ENCODE data around the gene SLC43A1.

SLC43A1 gene

DNA sequence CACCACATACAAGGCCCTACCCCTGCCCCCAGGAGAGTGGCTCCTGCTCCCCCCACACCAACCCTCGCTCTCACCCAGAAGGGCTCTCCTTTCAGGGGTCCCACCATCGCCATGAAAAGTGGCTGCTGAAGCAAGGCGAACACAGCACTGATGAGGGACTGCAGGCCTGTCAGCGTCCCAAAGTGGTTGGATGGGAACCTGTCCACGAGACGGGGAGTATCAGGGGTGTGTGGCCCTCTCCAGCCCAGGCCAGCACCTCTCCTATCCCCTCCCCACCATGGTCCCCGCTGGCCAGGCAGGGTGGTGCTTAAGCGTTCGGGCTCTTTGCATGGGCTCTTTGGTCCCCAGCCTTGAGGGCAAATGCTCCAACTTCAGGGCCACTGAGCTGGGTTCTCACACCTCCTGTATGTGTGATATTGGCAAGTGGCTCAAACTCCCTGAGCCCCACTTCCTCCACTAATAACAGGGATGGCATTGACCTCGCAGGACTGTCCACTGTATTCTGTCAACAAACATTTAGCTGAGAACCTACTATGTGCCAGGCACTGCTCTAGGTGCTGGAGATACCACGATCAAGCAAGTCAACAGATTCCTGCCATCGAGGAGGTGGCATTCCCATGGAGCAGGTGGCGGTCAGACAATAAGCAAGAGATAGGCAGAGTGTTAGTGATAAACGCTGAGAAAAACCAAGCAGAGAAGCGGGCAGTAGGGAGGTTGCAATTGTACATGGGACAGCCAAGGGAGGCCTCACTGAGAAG lies 28.3 kb downstream of the SLC43A1 start:
- no peak overlapping the region for H3K9ac ChIP-seq
- TF ChIP-seq, protein P1, sequence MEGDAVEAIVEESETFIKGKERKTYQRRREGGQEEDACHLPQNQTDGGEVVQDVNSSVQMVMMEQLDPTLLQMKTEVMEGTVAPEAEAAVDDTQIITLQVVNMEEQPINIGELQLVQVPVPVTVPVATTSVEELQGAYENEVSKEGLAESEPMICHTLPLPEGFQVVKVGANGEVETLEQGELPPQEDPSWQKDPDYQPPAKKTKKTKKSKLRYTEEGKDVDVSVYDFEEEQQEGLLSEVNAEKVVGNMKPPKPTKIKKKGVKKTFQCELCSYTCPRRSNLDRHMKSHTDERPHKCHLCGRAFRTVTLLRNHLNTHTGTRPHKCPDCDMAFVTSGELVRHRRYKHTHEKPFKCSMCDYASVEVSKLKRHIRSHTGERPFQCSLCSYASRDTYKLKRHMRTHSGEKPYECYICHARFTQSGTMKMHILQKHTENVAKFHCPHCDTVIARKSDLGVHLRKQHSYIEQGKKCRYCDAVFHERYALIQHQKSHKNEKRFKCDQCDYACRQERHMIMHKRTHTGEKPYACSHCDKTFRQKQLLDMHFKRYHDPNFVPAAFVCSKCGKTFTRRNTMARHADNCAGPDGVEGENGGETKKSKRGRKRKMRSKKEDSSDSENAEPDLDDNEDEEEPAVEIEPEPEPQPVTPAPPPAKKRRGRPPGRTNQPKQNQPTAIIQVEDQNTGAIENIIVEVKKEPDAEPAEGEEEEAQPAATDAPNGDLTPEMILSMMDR (conservative IDR thresholded peaks at IDR 0.05; ENCODE audit: low read depth, low read length), result no peak

DNA sequence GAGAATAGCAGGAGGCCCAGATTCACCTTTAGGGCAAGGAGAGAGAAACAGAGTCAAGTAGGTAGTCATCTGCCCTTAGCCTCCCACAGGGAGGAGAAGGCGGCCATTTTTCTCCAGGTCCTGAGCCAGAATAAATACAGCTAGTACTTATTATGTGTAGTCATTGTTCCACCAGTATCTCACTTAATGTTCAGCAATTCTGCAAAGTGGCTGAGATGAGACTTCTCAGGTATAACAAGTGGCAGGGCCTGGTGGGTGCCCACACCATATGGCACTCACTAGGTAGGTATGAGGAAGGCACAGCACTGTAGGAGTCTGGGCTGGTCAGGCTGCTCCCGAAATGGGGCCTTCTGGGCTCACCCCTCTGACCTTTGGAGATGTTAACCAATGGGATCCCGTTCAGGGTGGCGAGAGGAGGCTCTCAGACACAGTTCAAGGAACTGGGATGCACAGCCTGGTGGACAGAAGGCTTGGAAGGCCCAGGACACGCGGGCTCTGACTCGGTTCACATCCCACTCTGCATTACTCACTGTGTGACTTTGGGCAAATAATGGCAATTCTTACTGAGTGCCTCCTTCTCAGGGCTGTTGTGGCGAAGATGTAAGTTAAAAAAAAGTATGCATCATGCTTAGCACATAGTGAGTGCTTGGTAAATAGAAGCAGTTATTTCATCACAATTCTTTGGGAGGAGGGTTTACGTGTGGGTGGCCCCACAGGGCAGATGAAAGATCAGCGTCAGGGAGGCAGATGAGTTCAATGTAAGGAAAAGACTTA lies 30.1 kb downstream of the SLC43A1 start:
- no peak overlapping the region for H3K4me3 ChIP-seq (IDR thresholded peaks at IDR 0.05; ENCODE audit: insufficient read depth, low read depth, low read length)
- no peak overlapping the region for H3K4me2 ChIP-seq
- H3K79me2 ChIP-seq (ENCODE audit: insufficient read depth, low read depth), result no peaks in the 10 kb centered on the region
- peaks cover 6% of the 10 kb centered on the region for H3K4me1 ChIP-seq (ENCODE audit: low read depth, poor library complexity, severe bottlenecking)
- H3K27me3 ChIP-seq (ENCODE audit: insufficient read depth, low read depth), result no peaks in the 10 kb centered on the region
- no peak overlapping the region for H3K27ac ChIP-seq
- no peak overlapping the region for H2AFZ ChIP-seq (ENCODE audit: low read depth)
- TF ChIP-seq, protein P1 (conservative IDR thresholded peaks at IDR 0.05; ENCODE audit: low read depth, low read length), result no peak
- H3K36me3 ChIP-seq (ENCODE audit: insufficient read depth), result no peaks in the 10 kb centered on the region
- H4K20me1 ChIP-seq (ENCODE audit: insufficient read depth), result no peaks in the 10 kb centered on the region
- H3K9ac ChIP-seq, result no peak overlapping the region

More for the DNA sequence above, 28.3 kb downstream of the SLC43A1 start:
- H3K4me3 ChIP-seq (IDR thresholded peaks at IDR 0.05; ENCODE audit: insufficient read depth, low read depth, low read length), result no peak overlapping the region
- H3K79me2 ChIP-seq (ENCODE audit: insufficient read depth, low read depth), result no peaks in the 10 kb centered on the region
- no peak overlapping the region for H3K4me2 ChIP-seq
- H4K20me1 ChIP-seq (ENCODE audit: insufficient read depth), result no peaks in the 10 kb centered on the region
- no peak overlapping the region for H2AFZ ChIP-seq (ENCODE audit: low read depth)
- no peaks in the 10 kb centered on the region for H3K36me3 ChIP-seq (ENCODE audit: insufficient read depth)
- H3K4me1 ChIP-seq (ENCODE audit: low read depth, poor library complexity, severe bottlenecking), result peaks cover 6% of the 10 kb centered on the region
- no peaks in the 10 kb centered on the region for H3K27me3 ChIP-seq (ENCODE audit: insufficient read depth, low read depth)
- no peak overlapping the region for H3K27ac ChIP-seq

DNA sequence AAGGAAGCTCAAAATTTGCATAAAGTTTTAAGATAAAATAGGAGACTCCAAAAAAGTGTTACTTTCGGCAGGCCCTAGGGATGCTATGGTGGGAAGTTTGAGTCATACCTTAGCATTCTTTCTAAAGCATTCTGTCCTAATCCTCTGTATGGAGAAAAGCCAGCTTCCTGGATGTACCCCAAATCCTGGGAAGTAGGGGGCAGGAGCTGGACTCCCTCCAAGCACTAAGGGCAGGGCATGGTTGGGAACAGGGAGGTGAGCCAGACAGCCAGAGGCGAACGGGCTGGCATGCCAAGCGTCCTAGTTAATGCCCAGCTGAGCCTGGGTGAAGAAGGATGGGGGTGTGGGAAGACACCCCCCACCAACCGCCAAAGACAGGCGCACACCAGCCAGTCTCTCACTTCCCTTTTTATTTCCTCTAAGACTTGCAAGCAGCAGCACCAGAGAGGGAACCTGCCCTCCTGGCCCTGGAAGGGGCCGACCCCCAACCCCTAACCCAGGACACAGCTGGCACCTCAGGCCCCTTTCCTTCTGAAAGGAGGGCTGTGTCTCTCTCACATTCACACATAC lies 31.3 kb downstream of the SLC43A1 start:
- no peak overlapping the region for H3K4me3 ChIP-seq (IDR thresholded peaks at IDR 0.05; ENCODE audit: insufficient read depth, low read depth, low read length)
- no peaks in the 10 kb centered on the region for H3K36me3 ChIP-seq (ENCODE audit: insufficient read depth)
- H2AFZ ChIP-seq (ENCODE audit: low read depth), result no peak overlapping the region
- H3K27me3 ChIP-seq (ENCODE audit: insufficient read depth, low read depth), result no peaks in the 10 kb centered on the region
- TF ChIP-seq, protein P1 (conservative IDR thresholded peaks at IDR 0.05; ENCODE audit: low read depth, low read length), result no peak
- no peak overlapping the region for H3K27ac ChIP-seq
- no peak overlapping the region for H3K9ac ChIP-seq
- no peaks in the 10 kb centered on the region for H3K79me2 ChIP-seq (ENCODE audit: insufficient read depth, low read depth)
- H3K4me1 ChIP-seq (ENCODE audit: low read depth, poor library complexity, severe bottlenecking), result peaks cover 10% of the 10 kb centered on the region
- no peaks in the 10 kb centered on the region for H4K20me1 ChIP-seq (ENCODE audit: insufficient read depth)
- no peak overlapping the region for H3K4me2 ChIP-seq

DNA sequence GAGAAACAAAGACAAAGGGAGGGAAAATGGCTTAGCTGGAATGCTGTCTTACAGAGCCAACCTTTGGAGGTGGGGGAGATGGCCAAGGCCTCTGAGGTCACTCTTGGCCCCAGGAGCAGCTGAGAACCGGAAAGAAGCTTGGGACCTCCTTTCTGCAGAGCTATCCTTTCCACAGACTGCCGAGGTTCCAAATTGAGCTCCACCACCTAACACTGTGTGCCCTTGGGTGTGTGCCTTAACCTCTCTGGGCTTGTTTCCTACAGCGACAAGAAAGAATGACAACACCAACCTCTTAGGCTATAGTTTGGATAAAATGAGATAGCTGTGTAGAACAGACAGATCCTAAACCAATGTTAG lies 32.0 kb downstream of the SLC43A1 start:
- Histone ChIP-seq H2AFZ (ENCODE audit: low read depth) (peak overlapping the region; percentile 59), H3K36me3 (ENCODE audit: insufficient read depth) (no peaks in the 10 kb centered on the region), H3K4me1 (ENCODE audit: low read depth, poor library complexity, severe bottlenecking) (peaks cover 10% of the 10 kb centered on the region), H3K27me3 (ENCODE audit: insufficient read depth, low read depth) (no peaks in the 10 kb centered on the region), H3K79me2 (ENCODE audit: insufficient read depth, low read depth) (no peaks in the 10 kb centered on the region), H3K9ac (no peak overlapping the region; the same call in 1 of the 2 replicates), H3K4me2 (peak overlapping the region; percentile 67), H3K4me3 (IDR thresholded peaks at IDR 0.05; ENCODE audit: insufficient read depth, low read depth, low read length) (no peak overlapping the region), H3K27ac (no peak overlapping the region), H4K20me1 (ENCODE audit: insufficient read depth) (no peaks in the 10 kb centered on the region)
- TF ChIP-seq, protein P1 (conservative IDR thresholded peaks at IDR 0.05; ENCODE audit: low read depth, low read length), result no peak
